ENCODE results near the gene MTHFD1L.

GRCh38 chr6:151078655-151079054 is 213.2 kb downstream of the MTHFD1L start:
- TF ChIP-seq POLR2AphosphoS5 (IDR thresholded peaks at IDR 0.05) (no peak), CTCF (IDR thresholded peaks at IDR 0.05) (no peak)

Data from stomach (tissue), 4 donors.